T-cell (primary cell): ENCODE results near the gene ZNF134. TPM values are rescaled to one million over a fixed set of nuclear protein-coding genes. Genes with fewer than 3 reads are reported as not detected.

Experiments used
- ATAC-seq, 4 experiments: fragments of 200-7000 bp in 3 of 4; fragments of 150-1000 bp in 1 of 4; cut with Tn5 transposase; replicated peaks in 1 of 4; 1 replicate in 3 of 4; 2 replicates in 1 of 4; pipeline ENCODE4 v1.10.0; 2021; ENCODE audit warnings: moderate library complexity in 3 of 4, mild to moderate bottlenecking in 2 of 4, moderate number of reproducible peaks in 1 of 4
- CTCF ChIA-PET, 2 donors: fragments of 300-600 bp; sonication (Branson Sonifier 250); formaldehyde crosslinking; loops; one replicate each; lab custom pipeline; 2022; ENCODE audit warnings: antibody characterized with exemption in 2 of 2; lab: Charles Lee
- POLR2A ChIA-PET, 2 donors: fragments of 300-600 bp; sonication (Branson Sonifier 250); formaldehyde crosslinking; loops; one replicate each; lab custom pipeline; 2022; ENCODE audit warnings: antibody characterized with exemption in 2 of 2; lab: Charles Lee
- DNase-seq, 35 experiments: peaks; one replicate each; pipeline versions ENCODE4 v3.0.0 to v3.0.0-alpha.2; 2013 to 2023
- H3K27ac ChIP-seq: one replicate; pipeline ENCODE4 v1.5.1; 2013; ENCODE audit warnings: low read length
- H3K27me3 ChIP-seq, 2 experiments: replicated peaks in 1 of 2; 1 replicate in 1 of 2; 2 replicates in 1 of 2; pipeline versions ENCODE4 v1.6.1 to v1.7.0; 2013; ENCODE audit warnings: low read length in 1 of 2, mixed read lengths in 1 of 2; ENCODE audit not compliant: control insufficient read depth in 2 of 2, insufficient read depth in 2 of 2; ENCODE audit errors: extremely low read depth in 1 of 2
- H3K36me3 ChIP-seq, 2 donors: 1 replicate in 1 of 2; 2 replicates in 1 of 2; pipeline versions ENCODE4 v1.6.1 to v1.7.0; 2013; ENCODE audit warnings: low read length in 1 of 2; ENCODE audit not compliant: control insufficient read depth in 2 of 2, insufficient read depth in 1 of 2; ENCODE audit errors: extremely low read depth in 1 of 2
- H3K4me1 ChIP-seq, 2 experiments: 1 replicate in 1 of 2; 2 replicates in 1 of 2; pipeline versions ENCODE4 v1.6.1 to v1.7.0; 2013; ENCODE audit warnings: low read length in 2 of 2, mixed read lengths in 1 of 2; ENCODE audit not compliant: insufficient read depth in 2 of 2, control insufficient read depth in 1 of 2; ENCODE audit errors: extremely low read depth in 1 of 2
- H3K4me3 ChIP-seq, 2 donors: 1 replicate in 1 of 2; 2 replicates in 1 of 2; pipeline versions ENCODE4 v1.5.1 to v1.7.0; 2013; ENCODE audit warnings: mild to moderate bottlenecking in 2 of 2, low read length in 1 of 2, moderate library complexity in 1 of 2; ENCODE audit not compliant: control insufficient read depth in 1 of 2; ENCODE audit errors: extremely low read depth in 1 of 2
- H3K9me3 ChIP-seq: 2 replicates; pipeline ENCODE4 v1.7.0; 2013
- H3K27ac Mint-ChIP-seq, 2 donors: one replicate each; pipeline ENCODE4 v1.8.0; 2020 to 2021; ENCODE audit warnings: mild to moderate bottlenecking in 2 of 2, mixed read lengths in 2 of 2
- H3K27me3 Mint-ChIP-seq, 2 donors: one replicate each; pipeline ENCODE4 v1.8.0; 2021 to 2022; ENCODE audit warnings: mixed read lengths in 2 of 2
- H3K36me3 Mint-ChIP-seq: one replicate; pipeline ENCODE4 v1.8.0; 2021; ENCODE audit warnings: mixed read lengths
- H3K4me1 Mint-ChIP-seq, 3 donors: one replicate each; pipeline ENCODE4 v1.8.0; 2020 to 2022; ENCODE audit warnings: mixed read lengths in 3 of 3, mild to moderate bottlenecking in 1 of 3
- H3K4me3 Mint-ChIP-seq, 3 donors: one replicate each; pipeline ENCODE4 v1.8.0; 2020 to 2022; ENCODE audit warnings: mild to moderate bottlenecking in 3 of 3, mixed read lengths in 3 of 3, moderate library complexity in 3 of 3
- H3K9me3 Mint-ChIP-seq, 3 donors: one replicate each; pipeline ENCODE4 v1.8.0; 2020 to 2022; ENCODE audit warnings: mixed read lengths in 3 of 3
- WGBS: methylation state at CpG from one replicate; pipeline ENCODE4 v1.1.5; 2013; ENCODE audit warnings: missing lambda C conversion rate; ENCODE audit not compliant: insufficient coverage; 5-methylcytosine and 5-hydroxymethylcytosine counted together
- total RNA-seq, 35 experiments: library from RNA in 6 of 35; stranded (reverse) in 6 of 35; fragments of 120-200 nt in 1 of 35; gene quantifications; one replicate each; pipeline versions ENCODE4 v1.2.1 to v1.2.4 and lab custom pipeline; 2013 to 2026

Gene ZNF134
- 10 to 100 TPM; 16.4 to 31.0 (median 22.3) TPM for total RNA-seq
- total RNA-seq (2013) = 17.9 TPM
- total RNA-seq (lab: John Stamatoyannopoulos, UW) = 25.5 to 86.2 (median 61.2) reads per million in 29 experiments

DNA sequence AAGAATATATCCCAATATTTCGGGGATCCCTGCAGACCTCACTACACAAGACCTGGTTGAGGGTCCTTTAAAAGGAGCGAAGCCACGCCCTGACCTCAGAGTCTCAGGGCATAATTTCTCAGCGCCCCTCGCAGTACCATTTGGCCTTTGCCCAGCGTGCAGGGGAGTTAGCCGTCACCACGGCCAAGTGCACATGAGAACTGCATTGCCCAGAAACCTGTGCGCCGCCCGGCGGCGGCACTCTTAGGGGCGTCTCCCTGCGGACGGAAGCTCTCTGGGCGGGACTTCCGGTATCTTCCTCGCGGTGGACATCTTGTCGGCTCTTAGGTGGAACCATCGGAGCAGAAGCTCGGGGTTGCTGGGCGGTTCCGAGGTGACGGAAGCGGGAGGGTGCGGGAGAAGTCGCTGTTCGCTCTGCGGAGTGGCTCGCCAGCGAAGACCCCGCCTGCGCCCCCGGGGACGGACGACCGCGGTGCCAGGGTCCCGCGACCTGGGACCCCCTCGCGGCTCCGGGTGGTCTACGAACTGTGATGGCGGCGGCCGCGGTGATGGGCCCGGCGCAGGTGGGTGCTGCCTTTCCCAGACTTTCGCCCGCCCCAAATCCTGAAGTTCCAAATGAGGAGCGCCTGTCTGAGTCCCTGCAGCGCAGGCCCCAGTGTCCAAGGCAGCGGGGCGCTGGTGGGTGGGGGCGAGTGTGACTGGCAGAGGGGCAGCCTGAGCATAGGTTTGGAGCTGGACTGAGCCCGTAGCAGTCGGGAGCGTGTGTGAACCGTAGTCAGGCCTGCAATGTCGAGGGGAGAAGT lies at the start of gene ZNF134:
Gene ZNF134 (plus strand): TSS at position 302 of the 803 bp plus-strand sequence. CDS start 5,227 bp downstream, outside the sequence.
- H3K27me3 Mint-ChIP-seq = no peaks in the 10 kb centered on the region
- WGBS = 2% methylated on average over 59 of the region's 64 CpGs
- H3K9me3 ChIP-seq = peaks cover 8% of the 10 kb centered on the region
- ATAC-seq (peak; percentile 99 to 100 (median 100)), DNase-seq (peak; percentile 77 to 93 (median 88))
- POLR2A ChIA-PET = no interaction called here
- H3K36me3 ChIP-seq = peaks cover 15 to 35% of the 10 kb centered on the region in 2 donors
- peak within 1 kb of the TSS; percentile 73 to 82 for H3K27ac Mint-ChIP-seq
- peak within 1 kb of the TSS; percentile 28 for H3K27ac ChIP-seq
- H3K4me3 Mint-ChIP-seq = peak within 1 kb of the TSS; percentile 87 to 91 (median 89)
- peak within 1 kb of the TSS; percentile 85 to 92 for H3K4me3 ChIP-seq
- peaks cover 50% of the 10 kb centered on the region for H3K36me3 Mint-ChIP-seq
- H3K4me1 Mint-ChIP-seq = peaks cover 32 to 37% (median 33%) of the 10 kb centered on the region in 3 donors
- no peaks in the 10 kb centered on the region for H3K27me3 ChIP-seq
- CTCF ChIA-PET = interaction anchor here in 1 of 2 donors (0.6 to 1.0 kb wide), 5 partner anchors 19 to 306 kb away, joined by 3 to 5 read pairs (median 3); partner anchors contain the start of genes ZNF211, ZNF416, ZNF419 and ZNF551
- peaks cover 2 to 24% of the 10 kb centered on the region in 2 experiments for H3K4me1 ChIP-seq
- peaks cover 43 to 54% (median 43%) of the 10 kb centered on the region in 3 donors for H3K9me3 Mint-ChIP-seq

DNA sequence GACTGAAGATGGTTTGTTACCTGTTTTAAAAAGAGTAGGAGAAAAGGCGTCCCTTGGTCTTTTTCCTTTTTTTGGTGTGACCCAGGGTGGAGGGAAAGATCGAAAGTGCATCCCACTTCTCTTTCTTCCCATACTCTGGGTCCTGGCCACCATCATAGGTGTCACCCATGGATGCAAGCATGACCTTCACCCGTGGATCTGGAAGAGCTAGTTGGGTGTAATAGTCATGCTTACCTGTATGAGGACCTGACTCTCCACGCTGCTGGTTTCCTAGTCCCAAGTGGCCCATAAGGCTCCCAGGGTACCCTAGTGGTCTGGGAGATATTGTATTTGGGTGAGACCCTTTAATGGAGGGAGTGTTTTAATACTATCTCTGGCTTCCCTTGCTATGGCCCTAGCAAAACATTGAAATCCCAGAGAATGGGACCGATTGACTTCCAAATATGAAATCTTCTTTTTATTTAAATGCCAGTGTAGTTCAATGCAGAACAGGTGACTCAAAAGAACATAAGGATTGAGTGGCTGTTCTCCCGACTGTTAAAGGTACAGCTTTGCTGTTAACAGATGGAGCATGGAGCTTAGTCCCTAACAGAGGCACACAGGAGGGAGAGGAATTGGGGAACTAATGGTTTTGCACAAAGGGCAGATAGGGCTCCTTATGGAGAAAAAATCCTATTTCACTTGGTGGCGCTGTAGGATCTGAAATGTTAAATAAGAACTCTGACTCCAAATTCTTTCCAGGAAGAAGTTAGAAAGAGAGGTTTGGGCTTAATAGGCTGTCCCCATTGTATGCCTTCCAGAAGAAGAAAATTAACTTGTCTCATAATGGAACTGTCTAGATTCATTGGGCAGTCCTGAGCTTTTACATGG lies 47.4 kb upstream of the ZNF134 start:
- POLR2A ChIA-PET = no interaction called here
- H3K36me3 ChIP-seq = no peaks in the 10 kb centered on the region
- WGBS = no CpG with 5 or more reads among the region's 7 CpGs
- H3K9me3 ChIP-seq = peaks cover 12% of the 10 kb centered on the region
- H3K4me3 ChIP-seq = no peak overlapping the region
- DNase-seq (no peak), ATAC-seq (no peak)
- Mint-ChIP-seq H3K4me3 (no peak overlapping the region), H3K9me3 (peaks cover 21 to 66% (median 47%) of the 10 kb centered on the region in 3 donors), H3K4me1 (no peaks in the 10 kb centered on the region), H3K27me3 (peaks cover under 1 to 6% of the 10 kb centered on the region in 2 donors), H3K27ac (no peak overlapping the region), H3K36me3 (peaks cover 28% of the 10 kb centered on the region)
- peaks cover 0 to 6% of the 10 kb centered on the region in 2 experiments for H3K27me3 ChIP-seq
- CTCF ChIA-PET = no interaction called here
- no peak overlapping the region for H3K27ac ChIP-seq
- H3K4me1 ChIP-seq = no peaks in the 10 kb centered on the region

DNA sequence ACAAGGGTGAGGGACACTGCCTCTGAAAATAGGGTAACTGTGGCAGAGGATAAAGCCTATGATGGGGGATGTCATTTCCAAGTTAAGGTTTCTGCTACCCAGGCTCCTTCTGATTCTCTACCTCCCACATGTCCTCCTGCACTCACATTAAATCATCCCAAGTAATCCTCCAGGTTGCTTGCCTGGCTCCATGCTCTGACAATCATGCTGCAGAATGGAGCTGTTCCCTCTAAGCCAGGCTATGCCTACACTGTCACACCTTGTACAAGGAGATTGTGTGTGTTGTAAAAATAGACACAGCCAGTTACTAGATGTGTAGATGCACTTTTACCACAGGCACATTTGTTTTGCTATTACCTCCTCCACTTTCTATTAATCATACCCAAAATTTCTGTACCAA lies 43.3 kb upstream of the ZNF134 start:
- peaks cover 22 to 74% (median 61%) of the 10 kb centered on the region in 3 donors for H3K9me3 Mint-ChIP-seq
- ChIA-PET POLR2A (no interaction called here), CTCF (no interaction called here)
- ATAC-seq = no peak
- no peak for DNase-seq
- no peaks in the 10 kb centered on the region for H3K4me1 ChIP-seq
- no peak overlapping the region for H3K27ac Mint-ChIP-seq
- no peaks in the 10 kb centered on the region for H3K27me3 Mint-ChIP-seq
- H3K36me3 ChIP-seq = peaks cover 11 to 33% of the 10 kb centered on the region in 2 donors
- no peaks in the 10 kb centered on the region for H3K4me1 Mint-ChIP-seq
- peaks cover 58% of the 10 kb centered on the region for H3K36me3 Mint-ChIP-seq
- no peak overlapping the region for H3K4me3 ChIP-seq
- no peaks in the 10 kb centered on the region for H3K27me3 ChIP-seq
- no peak overlapping the region for H3K4me3 Mint-ChIP-seq
- no peak overlapping the region for H3K27ac ChIP-seq
- peaks cover 19% of the 10 kb centered on the region for H3K9me3 ChIP-seq

DNA sequence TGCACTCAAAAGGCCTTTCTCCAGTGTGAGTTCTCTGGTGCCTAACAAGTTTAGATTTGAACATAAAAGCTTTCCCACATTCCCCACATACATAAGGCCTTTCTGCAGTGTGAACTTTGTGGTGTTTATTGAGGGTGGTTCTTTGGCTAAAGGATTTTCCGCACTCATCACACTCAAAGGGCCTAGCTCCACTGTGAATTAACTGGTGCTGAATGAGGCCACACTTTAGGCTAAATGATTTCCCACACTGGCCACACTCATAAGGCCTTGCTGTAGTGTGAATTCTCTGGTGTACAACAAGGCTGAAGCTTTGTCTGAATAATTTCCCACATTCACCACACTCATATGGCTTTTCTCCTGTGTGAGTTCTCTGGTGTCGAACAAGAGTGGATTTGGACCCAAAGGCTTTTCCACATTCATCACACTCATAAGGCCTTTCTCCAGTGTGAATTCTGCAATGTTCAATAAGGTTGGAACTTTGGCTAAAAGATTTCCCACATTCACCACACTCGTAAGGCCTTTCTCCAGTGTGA lies 41.6 kb upstream of the ZNF134 start:
- Mint-ChIP-seq H3K27ac (no peak overlapping the region), H3K36me3 (peaks cover 68% of the 10 kb centered on the region), H3K27me3 (no peaks in the 10 kb centered on the region), H3K9me3 (peaks cover 32 to 74% (median 66%) of the 10 kb centered on the region in 3 donors), H3K4me1 (peaks cover 9 to 15% (median 12%) of the 10 kb centered on the region in 3 donors), H3K4me3 (no peak overlapping the region)
- Histone ChIP-seq H3K4me3 (no peak overlapping the region), H3K36me3 (peaks cover 21 to 46% of the 10 kb centered on the region in 2 donors), H3K9me3 (peaks cover 19% of the 10 kb centered on the region), H3K4me1 (peaks cover 0 to 2% of the 10 kb centered on the region in 2 experiments), H3K27ac (no peak overlapping the region), H3K27me3 (no peaks in the 10 kb centered on the region)
- CTCF ChIA-PET = no interaction called here
- WGBS = no CpG with 5 or more reads among the region's 3 CpGs
- POLR2A ChIA-PET = no interaction called here
- no peak for ATAC-seq
- no peak for DNase-seq

DNA sequence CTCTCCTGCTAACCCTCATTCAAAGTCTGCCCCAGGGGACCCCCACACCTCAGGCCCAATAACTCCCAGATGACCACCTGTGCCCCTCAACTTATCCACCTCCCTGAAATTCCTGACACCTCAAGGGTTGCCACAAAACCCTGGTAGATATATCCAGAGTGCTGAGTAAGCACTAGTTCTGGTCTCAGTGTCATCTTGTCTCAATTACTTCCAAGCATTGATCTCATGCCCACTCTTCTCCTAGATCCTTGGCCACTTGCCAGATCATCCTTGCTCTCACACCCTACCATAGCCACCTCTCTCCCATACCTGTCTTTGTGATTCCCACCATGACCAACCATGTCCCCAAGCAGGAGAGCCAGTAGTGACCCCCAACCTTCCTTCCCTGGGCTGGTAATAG lies 37.4 kb upstream of the ZNF134 start:
- H3K27ac ChIP-seq = no peak overlapping the region
- DNase-seq (no peak), ATAC-seq (no peak)
- H3K4me3 Mint-ChIP-seq = peak overlapping the region; percentile 43 to 75 (median 53)
- peaks cover 63% of the 10 kb centered on the region for H3K36me3 Mint-ChIP-seq
- H3K27me3 Mint-ChIP-seq = no peaks in the 10 kb centered on the region
- H3K27me3 ChIP-seq = no peaks in the 10 kb centered on the region
- H3K9me3 Mint-ChIP-seq = peaks cover 32 to 61% (median 56%) of the 10 kb centered on the region in 3 donors
- peaks cover 4 to 17% of the 10 kb centered on the region in 2 experiments for H3K4me1 ChIP-seq
- ChIA-PET POLR2A (no interaction called here), CTCF (no interaction called here)
- H3K4me3 ChIP-seq = peak overlapping the region in 1 of 2 donors; percentile 25
- peaks cover 21 to 46% of the 10 kb centered on the region in 2 donors for H3K36me3 ChIP-seq
- H3K9me3 ChIP-seq = peaks cover 16% of the 10 kb centered on the region
- H3K4me1 Mint-ChIP-seq = peaks cover 23 to 25% (median 24%) of the 10 kb centered on the region in 3 donors
- H3K27ac Mint-ChIP-seq = no peak overlapping the region
